Fibroblast of villous mesenchyme (primary cell): Measurements from ENCODE around the gene ANAPC15. TPM values are rescaled to one million over a fixed set of nuclear protein-coding genes. Genes with fewer than 3 reads are reported as not detected.
"Not testable (repeated sequence)": the region's sequence is repeated elsewhere in the genome, so short reads cannot be mapped to it uniquely, and the experiment has no call there.

Experiments used
- DNase-seq: peaks from one replicate; pipeline ENCODE4 v3.0.0-alpha.2; 2010; ENCODE audit warnings: low read depth
- H3K4me3 ChIP-seq: 2 replicates; pipeline ENCODE4 v1.5.1; 2011; ENCODE audit warnings: low read depth, mild to moderate bottlenecking, low read length
- total RNA-seq: library from RNA; depleted of rRNA; stranded (reverse); fragments of >200 nt; gene quantifications from 2 replicates; pipeline ENCODE4 v1.2.3, GENCODE V29; 2012
- TF ChIP-seq, protein P1 (sequence below): IDR thresholded peaks from 2 replicates; pipeline ENCODE4 v1.5.1; 2012; ENCODE audit warnings: low read depth, mild to moderate bottlenecking, low read length; ENCODE audit not compliant: insufficient read depth

ANAPC15 gene
- total RNA-seq, result 32.8 and 48.3 TPM in 2 replicates

DNA sequence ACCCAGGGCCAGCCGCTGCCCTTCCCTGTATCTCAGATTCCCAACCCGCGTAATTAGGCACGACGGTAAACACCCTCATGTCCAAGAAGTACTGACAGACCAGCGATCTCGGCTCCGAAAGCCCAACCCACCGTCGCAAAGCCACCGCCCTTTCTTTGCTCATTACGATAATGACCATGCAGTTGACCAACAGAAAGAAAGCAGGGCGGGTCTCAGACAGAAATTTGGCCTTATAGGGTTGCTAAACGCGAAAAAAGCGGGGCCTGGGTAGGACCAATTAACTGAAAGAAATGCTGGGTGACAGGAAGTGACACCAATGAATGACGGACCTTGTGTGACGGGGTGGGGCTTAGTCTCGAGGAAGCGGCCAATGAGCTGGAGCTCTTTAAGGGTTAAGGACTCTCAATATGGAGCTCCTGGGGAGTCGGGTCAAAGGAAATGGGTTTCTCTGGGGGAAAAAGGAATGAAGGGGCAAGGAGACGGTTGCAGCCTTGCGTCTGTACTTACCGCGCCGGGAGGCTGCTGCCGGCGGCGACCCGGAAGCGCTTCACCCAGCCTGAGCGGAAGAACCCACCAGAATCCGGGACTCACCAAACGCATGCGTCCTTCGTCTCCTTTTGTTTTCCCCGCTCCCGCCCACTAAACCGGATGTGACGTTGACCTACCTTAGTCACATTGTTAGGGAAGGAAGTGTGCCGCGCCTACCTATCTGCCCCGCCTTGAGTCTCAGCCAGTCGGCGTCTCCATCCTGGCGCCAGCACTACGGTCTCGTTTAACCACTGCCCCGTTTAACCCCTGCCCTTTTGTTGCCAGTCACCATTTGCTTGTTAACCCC lies at the start of gene ANAPC15:
ANAPC15 (minus strand) TSS at position 553 of the 835 bp plus-strand sequence. CDS start 1,419 bp downstream, outside the sequence.
- peak; percentile 100 for DNase-seq
- TF ChIP-seq, protein P1, sequence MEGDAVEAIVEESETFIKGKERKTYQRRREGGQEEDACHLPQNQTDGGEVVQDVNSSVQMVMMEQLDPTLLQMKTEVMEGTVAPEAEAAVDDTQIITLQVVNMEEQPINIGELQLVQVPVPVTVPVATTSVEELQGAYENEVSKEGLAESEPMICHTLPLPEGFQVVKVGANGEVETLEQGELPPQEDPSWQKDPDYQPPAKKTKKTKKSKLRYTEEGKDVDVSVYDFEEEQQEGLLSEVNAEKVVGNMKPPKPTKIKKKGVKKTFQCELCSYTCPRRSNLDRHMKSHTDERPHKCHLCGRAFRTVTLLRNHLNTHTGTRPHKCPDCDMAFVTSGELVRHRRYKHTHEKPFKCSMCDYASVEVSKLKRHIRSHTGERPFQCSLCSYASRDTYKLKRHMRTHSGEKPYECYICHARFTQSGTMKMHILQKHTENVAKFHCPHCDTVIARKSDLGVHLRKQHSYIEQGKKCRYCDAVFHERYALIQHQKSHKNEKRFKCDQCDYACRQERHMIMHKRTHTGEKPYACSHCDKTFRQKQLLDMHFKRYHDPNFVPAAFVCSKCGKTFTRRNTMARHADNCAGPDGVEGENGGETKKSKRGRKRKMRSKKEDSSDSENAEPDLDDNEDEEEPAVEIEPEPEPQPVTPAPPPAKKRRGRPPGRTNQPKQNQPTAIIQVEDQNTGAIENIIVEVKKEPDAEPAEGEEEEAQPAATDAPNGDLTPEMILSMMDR, result no peak
- H3K4me3 ChIP-seq, result peak within 1 kb of the TSS; percentile 93

GRCh38 chr11:72160319-72160718 lies 47.8 kb upstream of the ANAPC15 start:
- no peak overlapping the region for H3K4me3 ChIP-seq
- peak; percentile 34 for DNase-seq
- TF ChIP-seq, protein P1, result no peak

DNA sequence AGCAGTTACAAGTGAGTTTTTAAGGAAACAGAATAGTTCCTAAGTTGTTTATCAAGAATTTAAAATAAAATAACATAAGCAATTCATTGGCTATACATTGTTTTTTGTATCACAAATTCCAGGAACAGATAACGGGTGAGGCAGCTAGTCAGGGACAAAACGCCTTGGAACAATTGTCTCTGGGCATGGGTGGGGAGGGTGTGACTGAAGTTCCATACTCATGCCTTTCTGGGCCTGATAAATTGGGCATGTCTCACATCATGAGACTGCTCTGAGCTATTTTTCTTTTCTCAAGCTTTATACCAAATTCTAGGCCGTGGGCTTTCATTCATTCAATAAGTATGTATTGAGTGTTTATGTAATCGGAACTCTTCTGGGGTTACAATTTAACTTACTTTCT lies 44.6 kb upstream of the ANAPC15 start:
- TF ChIP-seq, protein P1, result no peak
- no peak for DNase-seq
- no peak overlapping the region for H3K4me3 ChIP-seq

DNA sequence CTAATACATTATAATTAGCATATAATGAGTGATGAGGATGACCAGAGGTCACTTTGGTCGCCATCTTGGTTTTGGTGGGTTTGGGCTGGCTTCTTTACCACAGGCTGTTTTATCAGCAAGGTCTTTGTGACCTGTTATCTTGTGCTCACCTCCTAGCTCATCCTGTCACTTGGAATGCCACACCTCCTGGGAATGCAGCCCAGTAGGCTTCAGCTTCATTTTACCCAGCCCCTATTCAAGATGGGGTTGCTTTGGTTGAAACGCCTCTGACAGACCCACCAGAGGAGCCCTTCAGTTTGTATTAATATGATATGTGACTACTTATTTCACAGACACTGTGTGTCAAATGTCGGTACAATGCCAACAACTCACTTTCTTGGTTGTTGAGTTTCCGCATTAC lies 43.3 kb upstream of the ANAPC15 start:
- TF ChIP-seq, protein P1, result no peak
- no peak overlapping the region for H3K4me3 ChIP-seq
- DNase-seq, result no peak

- no peak overlapping the region for H3K4me3 ChIP-seq
- TF ChIP-seq, protein P1, result no peak
- no peak for DNase-seq
These were observed 42.3 kb upstream of the ANAPC15 start for GRCh38 chr11:72154816-72155215.

DNA sequence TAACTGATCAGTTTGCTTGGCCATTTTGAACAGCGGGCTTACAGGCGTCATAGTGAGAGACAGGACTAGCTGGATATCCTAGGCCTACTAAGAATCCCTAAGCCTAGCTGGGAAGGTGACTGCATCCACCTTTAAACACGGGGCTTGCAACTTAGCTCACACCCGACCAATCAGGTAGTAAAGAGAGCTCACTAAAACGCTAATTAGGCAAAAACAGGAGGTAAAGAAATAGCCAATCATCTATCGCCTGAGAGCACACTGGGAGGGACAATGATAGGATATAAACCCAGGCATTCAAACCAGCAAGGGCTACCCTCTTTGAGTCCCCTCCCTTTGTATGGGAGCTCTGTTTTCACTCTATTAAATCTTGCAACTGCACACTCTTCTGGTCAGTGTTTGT lies 41.4 kb upstream of the ANAPC15 start:
- H3K4me3 ChIP-seq, DNase-seq: not testable (repeated sequence)

- H3K4me3 ChIP-seq, result no peak overlapping the region
- no peak for DNase-seq
- TF ChIP-seq, protein P1, result no peak
These were observed 38.4 kb upstream of the ANAPC15 start for GRCh38 chr11:72150882-72151281.
